CD4-positive, alpha-beta T cell treated with Interleukin-15 for 4 hours (primary cell): ENCODE measurements around the gene LGALS4.
"Not testable (repeated sequence)": the region's sequence is repeated elsewhere in the genome, so short reads cannot be mapped to it uniquely, and the experiment has no call there.

Source experiments
- DNase-seq: peaks from one replicate; pipeline ENCODE4 v3.0.0-alpha.2; 2020; ENCODE audit warnings: low spot score

The LGALS4 gene

DNA sequence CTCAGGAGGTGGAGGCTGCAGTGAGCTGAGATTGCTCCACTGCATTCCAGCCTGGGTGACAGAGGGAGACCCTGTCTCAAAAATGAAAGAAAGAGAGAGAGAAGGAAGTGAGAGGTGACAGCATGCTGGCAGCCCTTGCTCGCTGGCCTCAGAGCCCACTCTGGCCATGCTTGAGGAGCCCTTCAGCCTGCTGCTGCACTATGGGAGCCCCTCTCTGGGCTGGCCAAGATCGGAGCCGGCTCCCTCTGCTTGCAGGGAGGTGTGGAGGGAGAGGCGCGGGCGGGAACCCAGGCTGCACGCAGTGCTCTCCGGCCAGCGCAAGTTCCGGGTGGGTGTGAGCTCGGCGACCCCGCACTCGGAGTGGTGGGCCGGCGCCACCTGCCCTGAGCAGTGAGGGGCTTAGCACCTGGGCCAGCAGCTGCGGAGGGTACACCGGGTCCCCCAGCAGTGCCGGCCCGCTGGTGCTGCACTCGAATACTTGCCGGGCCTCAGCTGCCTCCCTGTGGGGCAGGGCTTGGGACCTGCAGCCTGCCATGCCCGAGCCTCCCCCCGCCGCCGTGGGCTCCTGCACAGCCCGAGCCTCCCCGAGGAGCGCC lies 8.6 kb upstream of the LGALS4 start:
- not testable (repeated sequence) for DNase-seq

DNA sequence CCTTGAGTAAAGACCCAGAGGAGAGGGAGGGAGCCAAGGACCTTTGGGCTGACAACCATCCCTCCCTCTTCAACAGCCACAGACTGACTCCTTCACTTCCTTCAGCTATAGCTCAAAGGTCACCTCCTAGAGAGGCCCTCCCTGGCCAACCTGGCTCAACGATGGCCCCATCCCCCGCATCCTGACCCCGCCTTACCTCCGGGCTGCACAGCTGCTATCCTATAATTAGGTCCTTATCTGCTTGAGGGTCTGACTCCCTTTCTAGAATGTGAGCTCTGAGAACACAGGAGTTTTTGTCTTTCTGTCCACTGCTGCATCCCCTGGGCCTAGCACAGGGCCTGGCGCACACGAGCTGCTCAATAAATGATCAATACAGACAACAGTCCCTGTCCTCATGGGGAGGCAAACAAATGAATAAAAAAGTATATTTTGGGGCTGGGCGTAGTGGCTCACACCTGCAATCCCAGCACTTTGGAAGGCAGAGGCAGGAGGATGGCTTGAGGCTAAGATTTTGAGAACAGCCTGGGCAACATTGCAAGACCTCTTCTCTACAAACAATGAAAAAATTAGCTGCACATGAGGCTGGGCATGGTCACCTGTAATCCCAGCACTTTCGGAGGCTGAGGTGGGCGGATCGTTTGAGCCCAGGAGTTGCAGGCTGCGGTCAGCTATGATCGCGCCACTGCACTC lies 6.6 kb upstream of the LGALS4 start:
- no peak for DNase-seq

DNA sequence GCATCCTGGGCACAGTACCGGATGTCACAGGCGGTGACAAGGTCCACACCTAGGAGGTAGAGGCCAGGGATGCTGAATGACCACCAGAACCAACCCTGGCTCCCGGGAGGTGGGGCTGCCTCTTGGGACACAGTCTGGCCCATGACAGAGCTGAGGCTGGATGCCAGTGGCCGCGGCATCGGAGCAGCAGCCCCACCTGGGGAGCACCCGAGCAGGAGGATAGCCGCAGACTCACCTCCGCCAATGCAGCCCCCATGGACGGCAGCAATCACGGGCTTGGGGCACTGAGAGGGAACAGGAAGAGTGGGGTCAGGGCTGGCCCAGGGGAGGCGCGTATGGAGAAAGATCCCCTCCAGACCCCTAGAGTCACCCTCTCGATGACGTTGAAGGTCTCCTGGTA lies 4.3 kb upstream of the LGALS4 start:
- DNase-seq = no peak

DNA sequence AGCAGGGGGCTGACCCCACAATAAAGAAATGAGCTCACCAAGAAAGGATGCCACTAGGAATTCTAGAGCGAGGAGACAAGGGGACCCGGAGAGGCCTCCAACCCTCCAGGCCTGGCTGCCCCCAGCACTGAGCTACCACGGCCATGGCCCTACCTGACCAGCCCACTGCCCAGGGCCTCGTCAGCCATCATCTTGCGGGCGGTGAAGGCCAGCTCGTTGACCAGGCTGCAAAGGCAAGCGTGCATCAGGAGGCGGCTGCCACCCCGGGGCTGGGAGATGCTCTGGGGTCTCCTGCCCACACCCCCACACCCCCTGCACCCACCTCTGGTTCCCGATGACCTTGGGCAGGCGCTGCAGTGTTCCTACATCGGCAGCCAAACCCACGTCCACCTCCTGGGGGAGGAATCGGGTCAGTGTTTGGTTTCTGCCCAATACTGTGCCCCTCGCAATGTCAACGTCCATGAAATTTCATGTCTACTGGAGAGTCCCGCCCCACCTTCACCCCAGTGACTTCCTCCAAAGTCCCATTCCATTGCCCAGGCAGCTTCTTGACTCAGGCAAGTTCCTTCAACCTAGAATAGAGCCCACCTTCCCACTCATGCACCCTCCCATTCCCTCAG lies 3.5 kb upstream of the LGALS4 start:
- no peak for DNase-seq

DNA sequence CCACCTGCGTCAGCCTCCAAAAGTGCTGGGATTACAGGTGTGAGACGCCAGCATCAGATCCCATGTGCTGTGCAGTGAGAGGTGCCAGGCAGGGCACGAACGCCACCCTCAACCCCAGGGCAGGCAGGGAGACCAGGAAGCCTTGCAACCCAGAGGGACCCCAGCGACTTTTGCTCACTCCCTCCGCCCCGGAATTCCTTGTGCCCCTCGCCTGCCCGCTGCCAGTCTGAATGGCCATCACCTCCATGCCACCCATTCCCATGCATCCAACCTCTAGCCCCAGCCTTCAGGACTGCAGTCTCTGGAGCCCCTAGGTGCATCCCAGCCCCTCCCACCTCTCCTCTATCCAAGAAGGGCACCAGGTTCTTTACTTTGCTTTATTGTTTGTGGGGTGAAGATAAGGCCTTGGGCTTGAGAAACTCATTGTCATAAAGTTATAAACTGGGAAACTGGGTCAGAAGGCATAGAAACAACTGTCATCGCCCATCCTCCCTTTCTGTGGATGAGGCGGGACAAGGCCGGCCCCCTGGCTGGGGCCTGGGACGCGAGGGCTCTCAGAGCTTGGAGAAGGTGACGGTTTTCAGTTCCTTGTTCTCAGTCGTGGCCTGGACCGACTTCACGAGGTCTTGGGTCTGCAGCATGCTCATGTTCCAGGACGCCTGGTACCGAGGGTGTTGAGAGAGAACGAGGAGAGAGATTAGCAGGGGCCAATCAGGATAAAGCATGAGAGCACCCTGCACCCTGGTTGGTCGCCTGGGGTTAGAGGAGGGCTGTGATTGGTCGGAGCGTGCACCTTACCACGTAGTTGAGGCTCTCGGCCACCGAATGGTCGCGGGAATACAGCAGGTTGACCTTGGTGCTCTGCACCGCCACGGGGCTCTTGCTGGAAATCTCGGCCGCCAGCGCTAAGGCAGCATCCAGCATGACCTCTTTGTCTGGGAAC lies 2.6 kb upstream of the LGALS4 start:
- no peak for DNase-seq

DNA sequence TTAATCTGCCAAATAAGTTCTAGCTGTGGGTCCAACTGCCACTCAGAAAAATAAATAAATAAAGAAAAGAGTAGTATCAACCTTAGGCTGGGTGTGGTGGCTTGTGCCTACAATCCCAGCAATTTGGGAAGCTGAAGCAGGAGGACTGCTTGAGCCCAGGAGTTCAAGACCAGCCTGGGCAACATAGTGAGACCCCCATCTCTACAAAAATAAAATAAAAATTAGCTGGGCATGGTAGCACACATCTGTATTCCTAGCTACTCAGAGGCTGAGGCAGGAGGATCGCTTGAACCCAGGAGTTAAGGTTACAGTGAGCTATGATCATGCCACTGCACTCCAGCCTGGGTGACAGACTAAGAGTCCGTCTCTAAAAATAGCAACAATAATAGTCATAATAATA lies 1.2 kb upstream of the LGALS4 start:
- DNase-seq = not testable (repeated sequence)

DNA sequence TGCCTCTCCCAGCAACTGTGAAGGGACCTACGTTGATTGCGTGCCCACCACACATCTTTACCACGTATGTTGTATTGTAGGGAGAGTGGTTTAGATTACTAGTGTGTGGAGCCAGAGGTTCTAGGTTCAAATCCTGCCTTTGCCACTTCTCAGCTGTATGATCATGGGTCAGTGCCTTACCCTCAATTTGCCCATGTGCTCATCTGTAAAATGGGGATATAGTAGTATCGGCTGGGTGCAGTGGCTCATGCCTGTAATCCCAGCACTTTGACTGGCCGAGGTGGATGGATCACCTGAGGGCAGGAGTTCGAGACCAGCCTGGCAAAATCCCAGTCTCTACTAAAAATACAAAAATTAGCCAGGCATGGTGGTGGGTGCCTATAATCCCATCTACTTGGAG lies 578 bp upstream of the LGALS4 start:
- no peak for DNase-seq

DNA sequence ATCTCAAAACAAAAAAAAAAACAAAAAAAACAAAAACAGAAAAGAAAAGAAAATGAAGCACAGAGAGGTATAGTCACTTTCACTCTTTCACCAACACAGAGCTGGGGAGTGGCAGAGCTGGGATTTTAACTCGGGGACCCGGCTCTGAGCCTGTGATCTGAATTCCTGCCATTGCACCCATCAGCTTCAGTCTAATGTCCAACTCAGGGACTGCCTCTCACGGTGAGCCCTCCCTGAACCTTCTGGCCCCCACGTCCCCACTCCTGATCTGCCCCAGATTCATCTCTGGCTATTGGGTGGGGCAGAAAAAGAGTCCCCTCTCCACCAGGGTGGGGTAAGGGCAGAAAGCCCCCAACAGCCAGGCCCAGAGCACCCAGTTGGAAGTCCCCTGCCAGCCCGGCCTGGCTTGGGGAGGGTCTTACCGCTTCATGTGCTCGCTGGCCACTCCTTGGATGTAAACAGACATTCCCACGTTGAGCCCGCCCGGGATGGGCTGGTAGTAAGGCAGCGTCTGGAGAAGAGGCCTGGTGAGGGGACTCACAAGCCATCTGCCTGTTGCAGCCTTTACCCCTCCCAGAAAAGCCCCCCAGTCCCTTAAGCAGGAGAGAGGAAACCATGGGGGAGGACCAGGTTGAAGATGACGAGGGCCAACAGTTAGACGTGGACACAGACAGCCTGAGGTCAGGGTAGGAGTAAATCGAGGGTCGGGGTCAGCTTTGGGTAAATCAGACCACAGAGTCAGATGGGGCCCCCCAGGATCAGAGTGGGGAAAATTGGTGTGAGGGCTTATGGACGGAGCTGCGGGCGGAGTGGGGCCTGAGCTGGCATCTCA lies 520 bp downstream of the LGALS4 start:
- DNase-seq = no peak

DNA sequence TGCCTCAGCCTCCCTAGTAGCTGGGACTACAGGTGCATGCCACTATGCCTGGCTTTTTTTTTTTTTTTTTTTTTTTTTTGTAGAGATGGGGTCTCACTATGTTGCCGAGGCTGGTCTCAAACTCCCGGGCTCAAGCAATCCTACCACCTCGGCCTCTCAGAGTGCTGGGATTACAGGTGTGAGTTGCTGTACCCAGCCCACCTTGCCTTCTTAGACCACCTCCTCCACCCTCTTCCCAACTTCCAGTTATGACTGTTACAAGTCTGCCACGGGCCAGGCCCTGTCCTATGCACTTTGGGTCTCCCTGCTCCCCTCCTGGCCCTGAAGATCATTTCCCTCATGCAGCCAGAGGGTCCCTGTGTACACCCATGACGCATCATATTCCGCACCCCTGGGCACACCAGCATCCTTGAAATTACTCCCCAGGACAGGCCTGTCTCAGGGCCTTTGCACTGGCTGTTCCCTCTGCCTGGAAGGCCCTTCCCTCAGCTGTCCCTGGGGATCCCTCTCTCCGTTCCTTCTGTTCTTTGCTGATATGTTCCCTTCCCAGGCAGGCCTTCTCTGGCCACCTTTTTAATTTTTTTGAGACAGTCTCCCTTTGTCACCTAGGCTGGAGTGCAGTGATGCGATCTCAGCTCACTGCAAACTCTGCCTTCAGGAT lies 3.0 kb downstream of the LGALS4 start:
- no peak for DNase-seq

DNA sequence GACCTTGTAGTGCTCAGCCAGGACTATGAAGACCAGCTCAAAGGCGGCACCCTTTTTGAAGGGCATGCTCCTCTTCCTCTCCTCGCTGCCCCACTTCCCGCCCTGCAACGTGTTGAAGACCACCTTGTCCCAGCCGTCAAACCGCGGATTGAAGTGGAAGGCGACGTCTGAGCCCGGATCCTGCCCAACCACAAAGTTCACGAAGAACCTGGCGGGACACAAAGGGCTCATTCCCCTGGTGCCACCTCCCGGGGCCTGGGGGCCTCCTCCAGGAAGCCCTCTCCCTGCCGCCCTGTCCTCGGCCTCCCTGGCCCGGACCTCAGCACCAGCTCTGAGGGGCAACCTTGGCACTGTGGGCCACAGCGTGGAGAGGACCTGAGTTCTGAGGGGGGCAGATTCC lies 4.0 kb downstream of the LGALS4 start:
- DNase-seq = no peak

DNA sequence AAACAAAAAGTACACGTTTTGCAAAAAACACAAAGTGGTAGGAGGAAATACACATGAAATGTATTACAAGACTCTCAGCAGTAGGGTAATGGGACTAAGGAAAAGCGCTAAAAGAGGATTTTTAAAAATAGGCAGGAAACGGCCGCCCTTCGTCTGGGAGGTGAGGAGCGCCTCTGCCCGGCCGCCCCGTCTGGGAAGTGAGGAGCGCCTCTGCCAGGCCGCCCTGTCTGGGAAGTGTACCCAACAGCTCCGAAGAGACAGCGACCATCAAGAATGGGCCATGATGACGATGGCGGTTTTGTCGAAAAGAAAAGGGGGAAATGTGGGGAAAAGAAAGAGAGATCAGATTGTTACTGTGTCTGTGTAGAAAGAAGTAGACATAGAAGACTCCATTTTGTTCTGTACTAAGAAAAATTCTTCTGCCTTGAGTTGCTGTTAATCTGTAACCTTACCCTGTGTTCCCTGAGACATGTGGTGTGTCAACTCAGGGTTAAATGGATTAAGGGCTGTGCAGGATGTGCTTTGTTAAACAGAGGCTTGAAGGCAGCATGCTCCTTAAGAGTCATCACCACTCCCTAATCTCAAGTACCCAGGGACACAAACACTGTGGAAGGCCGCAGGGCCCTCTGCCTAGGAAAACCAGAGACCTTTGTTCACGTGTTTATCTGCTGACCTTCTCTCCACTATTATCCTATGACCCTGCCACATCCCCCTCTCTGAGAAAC lies 5.2 kb downstream of the LGALS4 start:
- DNase-seq = not testable (repeated sequence)

DNA sequence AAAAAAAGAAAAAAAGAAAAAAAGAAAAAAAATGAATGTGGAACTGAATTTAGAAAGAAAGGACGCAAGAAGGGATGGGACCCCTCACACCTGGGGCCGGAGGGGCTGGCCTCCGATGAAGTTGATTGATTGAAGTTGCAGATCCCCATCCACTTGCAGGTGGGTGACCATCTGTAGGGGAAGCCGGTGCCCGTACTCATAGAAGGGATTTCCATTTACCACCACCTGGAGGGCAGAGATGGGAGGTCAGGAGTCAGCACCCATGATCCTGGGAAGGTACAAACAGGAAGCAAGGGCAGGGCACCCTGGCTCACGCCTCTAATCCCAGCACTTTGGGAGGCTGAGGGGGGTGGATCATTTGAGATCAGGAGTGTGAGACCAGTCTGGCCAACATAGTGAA lies 6.4 kb downstream of the LGALS4 start:
- DNase-seq = no peak

DNA sequence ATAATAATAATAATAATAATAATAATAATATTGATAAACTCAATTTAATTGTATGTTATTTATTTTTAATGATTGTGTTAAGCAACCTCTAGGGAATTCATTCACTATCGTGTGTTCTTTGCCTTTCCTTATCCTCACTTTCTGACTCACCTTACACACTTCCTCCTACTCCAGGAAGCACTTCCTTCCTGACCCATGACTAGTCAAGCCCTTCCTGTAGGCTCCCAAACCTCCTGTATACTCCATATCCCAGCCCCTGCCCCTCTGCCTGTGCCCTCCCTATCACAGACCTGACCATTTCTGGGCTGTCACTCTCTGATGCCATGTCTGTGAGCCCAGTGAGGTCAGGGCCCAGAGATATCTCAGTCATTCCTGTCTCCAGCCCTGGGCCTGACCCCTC lies 7.6 kb downstream of the LGALS4 start:
- no peak for DNase-seq

DNA sequence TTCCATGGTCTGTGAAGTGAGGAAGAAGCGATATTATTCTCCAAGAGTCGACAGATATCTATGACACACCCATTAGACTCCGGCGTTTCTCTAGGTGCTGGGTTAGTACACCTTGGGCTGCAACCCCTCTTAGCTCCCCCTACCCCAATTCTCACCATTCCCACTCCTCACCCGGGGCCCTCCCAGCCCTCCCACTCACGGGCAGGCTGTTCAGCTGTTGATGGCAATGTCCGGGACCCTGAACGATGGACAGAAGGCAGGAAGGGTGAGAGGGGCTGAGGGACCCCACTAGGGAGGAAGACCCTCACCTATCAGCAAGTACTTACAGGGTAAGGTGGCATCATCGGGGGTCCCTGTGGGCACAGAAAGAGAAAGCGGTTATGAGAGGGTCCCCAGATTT lies 9.2 kb downstream of the LGALS4 start:
- no peak for DNase-seq

DNA sequence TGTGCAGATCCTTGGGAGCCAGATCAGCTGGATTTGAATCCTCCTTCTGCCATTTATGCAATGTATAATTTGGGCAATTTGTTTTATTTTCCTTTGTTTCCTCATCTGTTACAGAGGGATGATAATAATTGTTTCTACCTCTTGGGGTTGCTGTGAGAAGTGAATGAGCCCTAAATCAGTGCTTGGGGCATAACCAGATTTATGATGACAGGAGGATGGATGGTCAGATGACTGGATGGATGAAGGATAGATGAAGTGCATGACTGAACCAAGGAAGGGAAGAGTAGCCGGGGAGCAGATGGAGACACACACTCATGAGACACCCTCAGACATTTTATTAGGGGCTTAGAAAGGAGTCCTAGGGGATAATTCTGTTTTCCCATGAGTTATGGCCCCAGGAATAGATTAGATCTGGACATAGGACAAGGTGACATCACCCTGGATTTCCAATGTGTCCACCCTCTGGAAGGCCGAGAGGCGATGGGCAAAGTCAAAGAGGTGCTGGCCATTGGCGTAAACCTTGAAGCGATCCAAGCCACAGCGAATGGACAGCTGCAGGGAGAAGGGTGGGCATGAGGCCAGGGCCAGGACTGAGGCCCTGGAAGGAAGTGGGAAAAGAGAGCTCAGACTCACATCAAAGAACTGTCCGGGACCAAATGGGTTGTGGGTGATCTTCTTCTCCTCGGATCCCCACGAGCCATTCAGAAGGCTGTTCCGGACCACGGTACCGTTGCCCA lies 11.2 kb downstream of the LGALS4 start:
- DNase-seq = no peak

DNA sequence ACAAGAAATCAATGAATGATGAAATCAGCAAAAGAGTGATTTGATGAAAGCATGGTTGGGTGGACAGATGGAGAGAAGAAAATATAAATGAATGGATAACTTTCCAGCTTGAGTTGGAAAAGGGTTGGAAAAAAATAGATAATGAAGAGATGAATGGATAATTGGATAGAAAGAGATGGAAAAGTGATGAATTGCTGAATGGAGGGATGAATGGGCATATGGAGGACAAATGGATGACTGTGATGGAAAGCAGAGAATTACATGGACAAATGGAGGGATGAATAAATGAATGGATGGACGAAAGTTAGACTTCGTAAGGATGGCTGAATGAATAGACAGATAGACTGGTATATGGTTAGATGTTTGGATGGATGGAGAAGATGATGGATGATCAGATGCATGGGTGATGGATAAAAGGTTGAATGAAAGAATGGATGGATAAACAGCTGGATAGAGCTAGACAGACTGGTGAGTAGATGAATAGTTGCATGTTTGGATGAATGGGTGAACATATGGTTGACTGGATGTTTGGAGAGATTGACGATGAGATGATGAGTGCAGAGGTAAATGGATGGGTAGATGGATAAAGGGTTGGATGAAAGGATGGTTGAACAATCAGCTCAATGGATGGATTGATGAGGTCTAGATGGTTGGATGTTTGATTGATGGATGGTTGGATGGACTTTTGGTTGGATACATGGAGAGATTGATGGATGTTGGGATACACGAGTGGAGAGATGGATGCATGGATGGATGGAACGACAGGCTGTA lies 12.0 kb downstream of the LGALS4 start:
- no peak for DNase-seq

DNA sequence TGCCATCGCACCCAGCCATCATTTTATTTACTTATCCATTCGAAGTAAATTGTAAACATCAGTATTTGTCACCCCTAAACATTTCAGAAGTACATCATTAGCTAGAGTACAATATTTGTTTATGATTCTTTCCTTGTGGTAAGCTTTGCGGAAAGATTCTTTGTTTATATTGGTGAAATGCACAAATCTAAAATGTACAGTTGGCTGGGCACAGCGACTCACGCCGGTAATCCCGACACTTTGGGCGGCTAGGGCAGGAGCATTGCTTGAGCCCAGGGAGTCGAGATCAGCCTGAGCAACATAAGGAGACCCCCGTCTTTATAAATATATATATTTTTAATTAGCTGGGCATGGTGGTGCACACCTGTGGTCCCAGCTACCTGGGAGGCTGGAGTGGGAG lies 13.6 kb downstream of the LGALS4 start:
- DNase-seq = no peak

DNA sequence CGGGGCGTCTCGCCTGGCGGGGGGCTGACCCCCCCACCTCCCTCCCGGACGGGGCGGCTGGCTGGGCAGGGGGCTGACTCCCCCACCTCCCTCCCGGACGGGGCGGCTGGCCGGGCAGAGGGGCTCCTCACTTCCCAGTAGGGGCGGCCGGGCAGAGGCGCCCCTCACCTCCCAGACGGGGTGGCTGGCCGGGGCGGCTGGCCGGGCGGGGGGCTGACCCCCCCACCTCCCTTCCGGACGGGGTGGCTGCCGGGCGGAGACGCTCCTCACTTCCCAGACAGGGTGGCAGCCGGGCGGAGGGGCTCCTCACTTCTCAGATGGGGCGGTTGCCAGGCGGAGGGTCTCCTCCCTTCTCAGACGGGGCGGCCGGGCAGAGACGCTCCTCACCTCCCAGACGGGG lies 15.0 kb downstream of the LGALS4 start:
- DNase-seq = not testable (repeated sequence)

DNA sequence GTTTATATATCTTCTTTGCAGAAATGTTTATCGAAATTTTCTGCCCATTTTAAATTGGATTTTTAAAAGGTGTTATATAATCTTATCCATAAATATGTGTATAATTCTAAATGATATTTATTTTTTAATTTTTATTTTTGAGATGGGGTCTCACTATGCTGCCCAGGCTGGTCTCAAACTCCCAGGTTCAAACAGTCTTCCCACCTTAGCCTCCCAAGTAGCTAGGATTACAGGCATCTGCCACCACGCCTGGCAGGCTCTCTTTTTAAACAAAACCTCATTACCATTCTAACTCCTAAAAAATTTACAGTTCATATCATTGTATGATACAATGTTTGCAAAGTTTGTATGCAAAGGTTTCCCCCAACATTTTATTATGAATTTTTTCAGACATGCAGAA lies 16.6 kb downstream of the LGALS4 start:
- DNase-seq = no peak
